ENCODE data around the gene PGLYRP3. TPM values are rescaled to one million over a fixed set of nuclear protein-coding genes. Genes with fewer than 3 reads are reported as not detected.

PGLYRP3 gene
- total RNA-seq, 2 donors from 2014 or later: not detected

DNA sequence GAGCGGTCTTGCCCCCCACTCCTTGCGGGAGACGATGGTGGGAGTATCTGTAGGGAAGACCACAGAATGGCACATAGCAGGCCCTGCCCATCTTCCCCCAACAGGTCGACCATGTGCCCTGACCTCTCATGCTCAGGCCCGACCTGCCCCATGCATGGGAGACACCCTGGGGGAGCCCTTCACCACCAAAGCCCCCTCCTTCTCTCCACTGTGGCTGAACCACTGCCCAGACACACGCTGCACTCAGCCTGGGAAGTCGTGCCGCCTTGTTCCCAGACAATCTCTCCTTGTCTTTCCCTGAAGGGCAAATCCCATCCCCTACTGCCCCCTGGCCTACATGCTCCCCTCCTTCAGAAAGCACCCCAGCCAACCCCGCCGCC is 5.5 kb downstream of the PGLYRP3 start:
- Histone ChIP-seq H3K4me1 (no peaks in the 10 kb centered on the region), H3K27ac (no peak overlapping the region), H3K27me3 (no peaks in the 10 kb centered on the region), H3K9me3 (no peaks in the 10 kb centered on the region), H3K4me3 (no peak overlapping the region), H3K36me3 (replicated peaks in 1 of 2; ENCODE audit: insufficient read depth in 1 of 2, low read depth in 2 of 2) (no peaks in the 10 kb centered on the region)
- ATAC-seq: no peak
- DNase-seq: no peak
- intact Hi-C loops (cut with DNase I): no loop called here
- no peak for TF ChIP-seq POLR2A (IDR thresholded peaks at IDR 0.05)
- TF ChIP-seq, protein P1, sequence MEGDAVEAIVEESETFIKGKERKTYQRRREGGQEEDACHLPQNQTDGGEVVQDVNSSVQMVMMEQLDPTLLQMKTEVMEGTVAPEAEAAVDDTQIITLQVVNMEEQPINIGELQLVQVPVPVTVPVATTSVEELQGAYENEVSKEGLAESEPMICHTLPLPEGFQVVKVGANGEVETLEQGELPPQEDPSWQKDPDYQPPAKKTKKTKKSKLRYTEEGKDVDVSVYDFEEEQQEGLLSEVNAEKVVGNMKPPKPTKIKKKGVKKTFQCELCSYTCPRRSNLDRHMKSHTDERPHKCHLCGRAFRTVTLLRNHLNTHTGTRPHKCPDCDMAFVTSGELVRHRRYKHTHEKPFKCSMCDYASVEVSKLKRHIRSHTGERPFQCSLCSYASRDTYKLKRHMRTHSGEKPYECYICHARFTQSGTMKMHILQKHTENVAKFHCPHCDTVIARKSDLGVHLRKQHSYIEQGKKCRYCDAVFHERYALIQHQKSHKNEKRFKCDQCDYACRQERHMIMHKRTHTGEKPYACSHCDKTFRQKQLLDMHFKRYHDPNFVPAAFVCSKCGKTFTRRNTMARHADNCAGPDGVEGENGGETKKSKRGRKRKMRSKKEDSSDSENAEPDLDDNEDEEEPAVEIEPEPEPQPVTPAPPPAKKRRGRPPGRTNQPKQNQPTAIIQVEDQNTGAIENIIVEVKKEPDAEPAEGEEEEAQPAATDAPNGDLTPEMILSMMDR (IDR thresholded peaks at IDR 0.05): no peak
- 71 to 83% methylated on average over 7 to 10 of the region's 10 CpGs for WGBS, 2 donors

DNA sequence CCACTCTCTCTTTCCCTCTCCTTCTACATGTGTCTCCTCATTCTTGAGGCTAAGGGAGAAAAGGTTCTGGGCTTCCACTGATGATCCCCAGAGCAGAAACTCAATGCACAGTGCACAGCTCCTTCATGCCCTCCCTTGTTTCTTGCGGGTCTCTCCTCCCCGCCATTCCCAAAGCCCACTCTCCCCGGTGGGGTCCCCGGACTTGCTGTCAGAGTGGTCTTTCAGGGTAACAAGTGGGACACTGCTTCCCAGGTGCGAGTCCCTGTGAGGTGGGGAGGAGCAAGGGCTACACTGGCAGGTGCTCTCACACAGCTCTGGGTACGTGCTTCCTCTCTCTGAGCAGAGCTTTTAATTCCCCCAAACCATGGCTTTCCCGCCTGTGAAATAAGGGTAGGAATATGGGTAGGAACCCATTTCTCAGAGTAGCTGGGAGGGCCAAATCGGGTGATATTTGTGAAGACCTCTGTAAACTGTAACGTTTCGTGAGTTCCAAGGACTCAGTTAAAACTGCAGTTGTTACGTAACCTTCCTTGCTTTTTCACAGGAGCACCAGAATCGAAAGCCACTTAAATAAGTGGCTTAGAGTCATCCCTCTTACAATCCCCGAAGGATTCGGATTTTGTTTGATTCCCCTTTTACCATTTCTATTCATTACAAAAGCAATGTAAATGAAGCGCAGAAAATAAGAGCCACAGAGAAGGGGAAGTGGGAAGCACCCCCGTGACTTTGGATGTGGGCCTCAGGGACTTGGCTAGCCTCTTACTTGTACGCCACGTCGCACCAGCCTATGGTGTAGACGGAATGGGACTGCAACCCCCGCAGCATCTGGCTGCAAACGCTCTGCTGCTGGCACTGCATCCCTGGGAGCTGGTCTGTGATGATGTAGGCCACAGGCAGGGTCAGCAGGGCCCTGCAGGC is 6.2 kb downstream of the PGLYRP3 start:
- ATAC-seq (no peak), DNase-seq (no peak)
- Histone ChIP-seq H3K9me3 (no peaks in the 10 kb centered on the region), H3K4me3 (no peak overlapping the region), H3K27me3 (no peaks in the 10 kb centered on the region), H3K36me3 (replicated peaks in 1 of 2; ENCODE audit: insufficient read depth in 1 of 2, low read depth in 2 of 2) (no peaks in the 10 kb centered on the region), H3K27ac (no peak overlapping the region), H3K4me1 (no peaks in the 10 kb centered on the region)
- intact Hi-C loops (cut with DNase I): no loop called here
- 67 to 75% methylated on average over 22 of the region's 22 CpGs for WGBS, 2 donors
- TF ChIP-seq, protein P1 (IDR thresholded peaks at IDR 0.05): no peak

DNA sequence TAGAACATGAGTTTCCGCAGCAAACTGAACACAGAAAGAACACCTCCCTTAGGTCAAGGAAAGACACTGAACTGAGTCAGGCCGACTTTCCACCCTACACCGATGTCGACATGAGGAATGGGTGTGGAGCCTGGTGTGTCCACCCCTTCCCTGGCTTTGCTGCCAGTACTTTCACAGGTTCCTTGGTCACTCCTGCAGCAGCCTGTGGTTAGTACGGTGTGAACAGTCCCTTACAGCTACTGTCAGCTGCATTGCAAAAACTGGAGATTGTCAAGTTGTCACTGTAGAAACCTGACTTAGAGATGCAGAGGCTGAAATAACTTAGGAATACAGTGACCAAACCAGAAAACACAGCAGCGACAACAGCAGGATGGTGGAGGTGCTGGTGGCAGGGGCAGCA is 7.1 kb downstream of the PGLYRP3 start:
- intact Hi-C loops (cut with DNase I): no loop called here
- WGBS, 2 donors: 78 to 81% methylated on average over 6 of the region's 6 CpGs
- Histone ChIP-seq H3K27ac (no peak overlapping the region), H3K36me3 (replicated peaks in 1 of 2; ENCODE audit: insufficient read depth in 1 of 2, low read depth in 2 of 2) (no peaks in the 10 kb centered on the region), H3K4me1 (no peaks in the 10 kb centered on the region), H3K27me3 (no peaks in the 10 kb centered on the region), H3K9me3 (no peaks in the 10 kb centered on the region), H3K4me3 (no peak overlapping the region)
- no peak for TF ChIP-seq POLR2A (IDR thresholded peaks at IDR 0.05)
- TF ChIP-seq, protein P1 (IDR thresholded peaks at IDR 0.05): no peak
- DNase-seq: no peak
- no peak for ATAC-seq

DNA sequence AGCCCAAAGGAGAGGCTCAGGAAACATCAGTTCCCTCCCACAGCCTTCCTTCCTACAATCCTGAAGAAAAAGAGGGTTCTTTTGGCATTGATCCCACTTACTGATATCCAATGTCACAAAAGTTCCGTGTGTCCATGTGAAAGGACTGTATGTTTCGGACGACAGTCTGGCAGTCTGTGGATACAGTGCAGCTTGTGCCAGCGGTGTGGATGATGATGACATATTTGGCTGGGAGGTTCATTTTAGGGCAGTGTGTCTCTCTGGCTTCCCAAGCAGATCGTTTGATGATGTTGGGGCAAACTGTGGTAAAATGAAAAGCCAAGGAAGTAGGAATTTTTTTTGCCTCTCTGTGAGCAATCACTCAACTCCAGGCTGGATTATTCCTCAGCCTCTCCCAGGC is 10.4 kb downstream of the PGLYRP3 start:
- H3K9me3 ChIP-seq: no peaks in the 10 kb centered on the region
- no peak overlapping the region for H3K4me3 ChIP-seq
- 56 to 64% methylated on average over 5 of the region's 5 CpGs for WGBS, 2 donors
- no peaks in the 10 kb centered on the region for H3K27me3 ChIP-seq
- ATAC-seq (no peak), DNase-seq (no peak)
- H3K36me3 ChIP-seq (replicated peaks in 1 of 2; ENCODE audit: insufficient read depth in 1 of 2, low read depth in 2 of 2): no peaks in the 10 kb centered on the region
- H3K4me1 ChIP-seq: no peaks in the 10 kb centered on the region
- TF ChIP-seq, protein P1 (IDR thresholded peaks at IDR 0.05): no peak
- TF ChIP-seq POLR2A (IDR thresholded peaks at IDR 0.05): no peak
- no peak overlapping the region for H3K27ac ChIP-seq
- intact Hi-C loops (cut with DNase I): no loop called here

DNA sequence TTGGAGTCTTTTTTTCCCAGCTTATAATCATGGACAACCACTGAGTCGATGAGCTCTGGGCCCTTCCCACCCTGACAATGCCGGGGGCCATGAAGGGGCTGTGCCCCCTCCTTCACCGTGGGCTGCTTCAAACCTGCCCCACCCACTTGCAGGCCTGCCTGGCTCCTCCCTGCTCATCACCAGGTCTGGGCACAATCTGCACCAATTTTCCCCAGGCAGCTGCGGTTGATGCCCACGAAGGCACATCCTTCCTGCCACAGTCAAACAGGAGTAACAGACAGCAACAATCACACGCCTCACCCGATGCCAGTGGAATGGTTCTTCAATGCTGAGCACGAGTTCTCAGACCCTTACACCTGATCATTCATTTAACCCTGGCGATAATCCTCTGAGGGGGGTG is 18.9 kb downstream of the PGLYRP3 start:
- Histone ChIP-seq H3K4me3 (no peak overlapping the region), H3K27ac (no peak overlapping the region), H3K36me3 (replicated peaks in 1 of 2; ENCODE audit: insufficient read depth in 1 of 2, low read depth in 2 of 2) (no peaks in the 10 kb centered on the region), H3K9me3 (no peaks in the 10 kb centered on the region), H3K27me3 (no peaks in the 10 kb centered on the region), H3K4me1 (no peaks in the 10 kb centered on the region)
- DNase-seq: no peak
- WGBS, 2 donors: 47 to 75% methylated on average over 8 to 9 of the region's 9 CpGs
- TF ChIP-seq, protein P1 (IDR thresholded peaks at IDR 0.05): no peak
- no peak for TF ChIP-seq POLR2A (IDR thresholded peaks at IDR 0.05)
- ATAC-seq: no peak
- intact Hi-C loops (cut with DNase I): no loop called here

All from body of pancreas (tissue), 4 donors.